SK-N-SH (cell line): ENCODE results near the gene DAB1. TPM values are rescaled to one million over a fixed set of nuclear protein-coding genes. Genes with fewer than 3 reads are reported as not detected.

Source experiments
- CTCF ChIA-PET: fragments of 300-600, 350-600 bp; formaldehyde crosslinking; extraction: SDS; loops from one replicate; lab custom pipeline; 2021; lab: Yijun Ruan, JAX
- POLR2A ChIA-PET: fragments of 350-600 bp; sonication (Branson Sonifier 250); formaldehyde crosslinking; extraction: SDS; loops from one replicate; lab custom pipeline; 2020; ENCODE audit warnings: antibody characterized with exemption, inconsistent platforms; lab: Yijun Ruan, JAX
- DNase-seq: peaks from one replicate; pipeline ENCODE4 v3.0.0; 2012
- H2AFZ ChIP-seq: fragments of 200-600 bp; sonication (generic); 2 replicates; pipeline ENCODE4 v1.8.1; 2016; ENCODE audit warnings: antibody characterized with exemption, mild to moderate bottlenecking, low read depth
- H3F3A ChIP-seq: fragments of 200-600 bp; sonication (generic); replicated peaks from 2 replicates; pipeline ENCODE3; 2016; ENCODE audit warnings: antibody characterized with exemption, mild to moderate bottlenecking; ENCODE audit not compliant: insufficient read depth
- H3K27ac ChIP-seq, 2 experiments: fragments of 200-500 bp in 1 of 2; fragments of 200-600 bp in 1 of 2; sonication (Bioruptor generic) in 1 of 2; sonication (generic), shearing (Covaris generic) in 1 of 2; 2 replicates each; pipeline versions ENCODE4 v1.5.1 to v1.6.1; 2014 to 2016; ENCODE audit warnings: low read depth in 2 of 2, inconsistent platforms in 1 of 2, low read length in 1 of 2, mild to moderate bottlenecking in 1 of 2, mixed read lengths in 1 of 2
- H3K27me3 ChIP-seq: fragments of 200-600 bp; sonication (generic), shearing (Covaris generic); 2 replicates; pipeline ENCODE4 v1.6.1; 2016; ENCODE audit warnings: mixed run types; ENCODE audit not compliant: insufficient read depth
- H3K36me3 ChIP-seq, 2 experiments: fragments of 200-500 bp in 1 of 2; fragments of 200-600 bp in 1 of 2; sonication (Bioruptor generic) in 1 of 2; sonication (generic) in 1 of 2; replicated peaks in 1 of 2; 2 replicates each; pipeline versions ENCODE3 to v1.5.1; 2014 to 2016; ENCODE audit warnings: low read length in 1 of 2, mild to moderate bottlenecking in 1 of 2; ENCODE audit not compliant: insufficient read depth in 2 of 2, control insufficient read depth in 1 of 2
- H3K4me1 ChIP-seq, 2 experiments: fragments of 200-500 bp in 1 of 2; fragments of 200-600 bp in 1 of 2; sonication (Bioruptor generic) in 1 of 2; sonication (generic), shearing (Covaris generic) in 1 of 2; 2 replicates each; pipeline versions ENCODE4 v1.5.1 to v1.6.1; 2014 to 2016; ENCODE audit warnings: low read depth in 1 of 2, low read length in 1 of 2, mixed run types in 1 of 2; ENCODE audit not compliant: insufficient read depth in 2 of 2, control insufficient read depth in 1 of 2
- H3K4me2 ChIP-seq: fragments of 200-600 bp; sonication (generic), shearing (Covaris generic); 2 replicates; pipeline ENCODE4 v1.6.1; 2017; ENCODE audit warnings: mixed run types
- H3K4me3 ChIP-seq, 2 experiments: fragments of 200-500 bp in 1 of 2; fragments of 200-600 bp in 1 of 2; sonication (Bioruptor generic) in 1 of 2; sonication (generic), shearing (Covaris generic) in 1 of 2; 2 replicates each; pipeline versions ENCODE4 v1.5.1 to v1.8.1; 2014 to 2016; ENCODE audit warnings: low read depth in 2 of 2, inconsistent platforms in 1 of 2, low read length in 1 of 2, mild to moderate bottlenecking in 1 of 2, mixed read lengths in 1 of 2, moderate library complexity in 1 of 2
- H3K79me2 ChIP-seq: fragments of 200-600 bp; sonication (generic); 2 replicates; pipeline ENCODE4 v1.8.1; 2017; ENCODE audit warnings: mild to moderate bottlenecking; ENCODE audit not compliant: insufficient read depth
- H3K9ac ChIP-seq: fragments of 200-600 bp; sonication (generic); 2 replicates; pipeline ENCODE4 v1.6.1; 2017; ENCODE audit warnings: mixed run types
- H3K9me2 ChIP-seq: fragments of 200-600 bp; sonication (generic); 2 replicates; pipeline ENCODE4 v1.6.1; 2017; ENCODE audit warnings: mixed run types
- H3K9me3 ChIP-seq: fragments of 200-600 bp; sonication (generic); 2 replicates; pipeline ENCODE4 v1.6.1; 2017; ENCODE audit warnings: mixed run types, mild to moderate bottlenecking, moderate library complexity
- H4K20me1 ChIP-seq: fragments of 200-600 bp; sonication (generic); 2 replicates; pipeline ENCODE4 v1.6.1; 2017; ENCODE audit warnings: mild to moderate bottlenecking, mixed run types; ENCODE audit not compliant: insufficient read depth
- CHD2 ChIP-seq: fragments of 150-350 bp; IDR thresholded peaks from 2 replicates; pipeline ENCODE4 v1.6.1; 2018; ENCODE audit warnings: low read length; ENCODE audit not compliant: partially characterized antibody
- CTCF ChIP-seq: fragments of 200-600 bp; sonication (generic); IDR thresholded peaks from 2 replicates; pipeline ENCODE4 v1.6.1; 2017; ENCODE audit warnings: antibody characterized with exemption, mild to moderate bottlenecking, moderate library complexity
- EP300 ChIP-seq, 2 experiments: IDR thresholded peaks; 2 replicates each; pipeline versions ENCODE4 v1.4.0 to v1.6.1; 2012; ENCODE audit warnings: borderline replicate concordance in 1 of 2, low read depth in 1 of 2, low read length in 1 of 2
- FOXJ3 ChIP-seq: sonication (generic); formaldehyde crosslinking; IDR thresholded peaks from 2 replicates; pipeline ENCODE4 v1.5.1; 2020; ENCODE audit warnings: mild to moderate bottlenecking, missing genetic modification reagents
- GABPA ChIP-seq: IDR thresholded peaks from 2 replicates; pipeline ENCODE4 v1.4.0; 2012; ENCODE audit warnings: low read depth, mild to moderate bottlenecking
- GATA2 ChIP-seq: sonication (generic); formaldehyde crosslinking; IDR thresholded peaks from 2 replicates; pipeline ENCODE4 v1.5.0; 2020; ENCODE audit warnings: mild to moderate bottlenecking, missing genetic modification reagents
- MAX ChIP-seq: IDR thresholded peaks from 2 replicates; pipeline ENCODE4 v1.4.0; 2012; ENCODE audit warnings: low read depth
- MEF2A ChIP-seq: IDR thresholded peaks from 2 replicates; pipeline ENCODE4 v1.4.0; 2012; ENCODE audit warnings: low read depth, borderline replicate concordance
- MXI1 ChIP-seq: IDR thresholded peaks from 2 replicates; pipeline ENCODE4 v1.6.1; 2012; ENCODE audit warnings: mild to moderate bottlenecking, low read depth, low read length, improper control_type of control experiment
- RAD21 ChIP-seq: IDR thresholded peaks from 2 replicates; pipeline ENCODE4 v1.6.1; 2012; ENCODE audit warnings: mild to moderate bottlenecking, low read length
- SMC3 ChIP-seq: IDR thresholded peaks from 2 replicates; pipeline ENCODE4 v1.6.1; 2012; ENCODE audit warnings: low read depth, low read length, improper control_type of control experiment
- TAF1 ChIP-seq: IDR thresholded peaks from 2 replicates; pipeline ENCODE4 v1.6.1; 2012; ENCODE audit warnings: low read depth, mild to moderate bottlenecking, low read length, moderate library complexity, borderline replicate concordance
- USF2 ChIP-seq: fragments of 150-350 bp; IDR thresholded peaks from 2 replicates; pipeline ENCODE4 v1.6.1; 2017; ENCODE audit warnings: antibody characterized with exemption, low read length, low read depth, borderline replicate concordance
- YY1 ChIP-seq: IDR thresholded peaks from 2 replicates; pipeline ENCODE4 v1.4.0; 2012; ENCODE audit warnings: low read depth, mild to moderate bottlenecking
- WGBS: methylation state at CpG from one replicate; pipeline ENCODE4 v1.1.6; 2017; ENCODE audit warnings: low lambda C conversion rate; 5-methylcytosine and 5-hydroxymethylcytosine counted together
- polyA plus RNA-seq, 3 experiments: library from polyadenylated mRNA; depleted of rRNA; stranded (reverse); fragments of >200 nt; gene quantifications; 2 replicates each; pipeline ENCODE4 v1.2.3, GENCODE V29; 2012

The DAB1 gene
- polyA plus RNA-seq, 1 of the 3 experiments (the other 2 are of a cell fraction): 2.9 TPM

GRCh38 chr1:57363643-57364042 is 60.2 kb downstream of the DAB1 start:
- no peak overlapping the region for H3K4me2 ChIP-seq
- no peaks in the 10 kb centered on the region for H4K20me1 ChIP-seq
- no peaks in the 10 kb centered on the region; the same call in 1 of the 2 replicates for H3K9me3 ChIP-seq
- H3K9ac ChIP-seq: no peak overlapping the region
- H3K27me3 ChIP-seq: no peaks in the 10 kb centered on the region
- H2AFZ ChIP-seq: no peak overlapping the region
- H3K4me3 ChIP-seq: no peak overlapping the region
- TF ChIP-seq EP300 (IDR thresholded peaks at IDR 0.05; ENCODE audit: borderline replicate concordance in 1 of 2, low read depth in 1 of 2, low read length in 1 of 2) (no peak), FOXJ3 (CRISPR knock-in tag) (no peak), CTCF (no peak), GATA2 (CRISPR knock-in tag) (no peak), SMC3 (no peak), RAD21 (no peak), CHD2 (no peak), MAX (no peak), USF2 (no peak), GABPA (no peak), TAF1 (no peak), YY1 (no peak)
- DNase-seq: no peak
- ChIA-PET CTCF (no interaction called here), POLR2A (no interaction called here)
- H3K27ac ChIP-seq: no peak overlapping the region
- H3K79me2 ChIP-seq: no peaks in the 10 kb centered on the region
- no peaks in the 10 kb centered on the region for H3F3A ChIP-seq
- H3K9me2 ChIP-seq: no peaks in the 10 kb centered on the region
- H3K4me1 ChIP-seq: no peaks in the 10 kb centered on the region
- H3K36me3 ChIP-seq: no peaks in the 10 kb centered on the region
- 57% methylated on average over 1 of the region's 1 CpG for whole genome bisulfite sequencing

GRCh38 chr1:57363165-57363564 is 60.7 kb downstream of the DAB1 start:
- DNase-seq: no peak
- H3K4me1 ChIP-seq: no peaks in the 10 kb centered on the region
- no peaks in the 10 kb centered on the region for H4K20me1 ChIP-seq
- no peak overlapping the region for H3K4me2 ChIP-seq
- no peaks in the 10 kb centered on the region; the same call in 1 of the 2 replicates for H3K9me3 ChIP-seq
- TF ChIP-seq MEF2A: no peak
- no peak for TF ChIP-seq MXI1
- no peak for TF ChIP-seq GABPA
- H3F3A ChIP-seq: no peaks in the 10 kb centered on the region
- no peak overlapping the region for H3K9ac ChIP-seq
- POLR2A ChIA-PET: no interaction called here
- no peak overlapping the region for H2AFZ ChIP-seq
- no peaks in the 10 kb centered on the region for H3K27me3 ChIP-seq
- no peaks in the 10 kb centered on the region for H3K36me3 ChIP-seq
- no peak overlapping the region for H3K4me3 ChIP-seq
- H3K79me2 ChIP-seq: no peaks in the 10 kb centered on the region
- CTCF ChIA-PET: no interaction called here
- no peak overlapping the region for H3K27ac ChIP-seq
- WGBS: 81% methylated on average over 6 of the region's 6 CpGs
- H3K9me2 ChIP-seq: no peaks in the 10 kb centered on the region
